WTC11 (cell line): Measurements from ENCODE around the gene NAAA. TPM values are rescaled to one million over a fixed set of nuclear protein-coding genes. Genes with fewer than 3 reads are reported as not detected.

Source experiments
- ATAC-seq: fragments of 200-7000 bp; cut with Tn5 transposase; 2 replicates; pipeline ENCODE4 v1.10.0; 2021; ENCODE audit warnings: mild to moderate bottlenecking, moderate library complexity
- CTCF ChIA-PET: fragments of 300-600 bp; sonication (Branson Sonifier 250); formaldehyde crosslinking; loops from one replicate; lab custom pipeline; 2021; ENCODE audit warnings: antibody characterized with exemption; lab: Charles Lee
- POLR2A ChIA-PET: fragments of 350-600 bp; sonication (Branson Sonifier 250); formaldehyde crosslinking; loops from one replicate; lab custom pipeline; 2021; ENCODE audit warnings: antibody characterized with exemption; lab: Charles Lee
- DNase-seq: peaks from one replicate; pipeline ENCODE4 v3.0.0; 2021; ENCODE audit warnings: low spot score
- H3K27ac Mint-ChIP-seq: 2 replicates; pipeline ENCODE4 v1.8.0; 2021; ENCODE audit warnings: mixed read lengths
- H3K27me3 Mint-ChIP-seq: 2 replicates; pipeline ENCODE4 v1.8.0; 2021; ENCODE audit warnings: low read depth, mild to moderate bottlenecking, moderate library complexity, mixed read lengths
- H3K36me3 Mint-ChIP-seq: 2 replicates; pipeline ENCODE4 v1.8.0; 2021; ENCODE audit warnings: mixed read lengths
- H3K4me1 Mint-ChIP-seq: 2 replicates; pipeline ENCODE4 v1.8.0; 2022; ENCODE audit warnings: mixed read lengths
- H3K4me3 Mint-ChIP-seq: 2 replicates; pipeline ENCODE4 v1.8.0; 2021; ENCODE audit warnings: mild to moderate bottlenecking, moderate library complexity, mixed read lengths
- H3K9me3 Mint-ChIP-seq: 2 replicates; pipeline ENCODE4 v1.8.0; 2021; ENCODE audit warnings: mixed read lengths
- CDX4 ChIP-seq: fragments of 250-450 bp; sonication (Bioruptor Pico); IDR thresholded peaks from 2 replicates; pipeline ENCODE4 v1.9.0; 2021; ENCODE audit warnings: moderate library complexity, mild to moderate bottlenecking, inconsistent platforms, borderline replicate concordance
- CREB1 ChIP-seq: sonication (generic); formaldehyde crosslinking; IDR thresholded peaks from 2 replicates; pipeline ENCODE4 v1.8.0; 2023; ENCODE audit warnings: mild to moderate bottlenecking, missing genetic modification reagents
- FOXJ3 ChIP-seq: sonication (generic); formaldehyde crosslinking; IDR thresholded peaks from 2 replicates; pipeline ENCODE4 v1.9.0; 2021; ENCODE audit warnings: missing genetic modification reagents, mild to moderate bottlenecking, borderline replicate concordance
- NFE2L1 ChIP-seq: sonication (generic); formaldehyde crosslinking; IDR thresholded peaks from 2 replicates; pipeline ENCODE4 v1.8.1; 2023; ENCODE audit warnings: missing genetic modification reagents
- PRDM15 ChIP-seq: sonication (generic); formaldehyde crosslinking; IDR thresholded peaks from 2 replicates; pipeline ENCODE4 v1.8.0; 2022; ENCODE audit warnings: missing genetic modification reagents
- PRRX2 ChIP-seq: fragments of 250-450 bp; sonication (Bioruptor Pico); IDR thresholded peaks from 2 replicates; pipeline ENCODE4 v1.8.0; 2021; ENCODE audit warnings: mild to moderate bottlenecking
- ZBTB43 ChIP-seq: sonication (generic); formaldehyde crosslinking; IDR thresholded peaks from 2 replicates; pipeline ENCODE4 v1.8.1; 2023; ENCODE audit warnings: mild to moderate bottlenecking, missing genetic modification reagents
- total RNA-seq: library from RNA; stranded (reverse); gene quantifications from 3 replicates; pipeline ENCODE4 v1.2.3, GENCODE V29; 2021

Gene NAAA
- total RNA-seq, 1 experiment from 2014 or later = 7.1 TPM

GRCh38 chr4:75869100-75869499, 71.7 kb downstream of the NAAA start (continued):
- TF ChIP-seq PRDM15 (CRISPR knock-in tag) (no peak), FOXJ3 (no peak)

- ATAC-seq (no peak), DNase-seq (no peak)
- Mint-ChIP-seq H3K4me3 (no peak overlapping the region), H3K9me3 (peaks cover 7% of the 10 kb centered on the region), H3K36me3 (no peaks in the 10 kb centered on the region), H3K4me1 (no peaks in the 10 kb centered on the region), H3K27ac (no peak overlapping the region), H3K27me3 (no peaks in the 10 kb centered on the region)
- ChIA-PET POLR2A (no interaction called here), CTCF (interaction anchor here (0.7 to 1.6 kb wide), 2 partner anchors 29 to 220 kb away, joined by 4 to 5 read pairs; no protein-coding TSS in a partner anchor)
- TF ChIP-seq CDX4 (no peak), NFE2L1 (CRISPR knock-in tag) (no peak), ZBTB43 (CRISPR knock-in tag) (no peak), PRRX2 (no peak), CREB1 (CRISPR knock-in tag) (no peak)
These were observed 73.7 kb downstream of the NAAA start for GRCh38 chr4:75867130-75867529.

Other genes with a start within 250 kb of the NAAA start
- 134 to 162 TPM (median 141 TPM) in 3 replicates for gene USO1, start 216.4 kb downstream of the NAAA start, total RNA-seq
- gene PPEF2, start 38.6 kb downstream of the NAAA start, total RNA-seq = 0.16 TPM in 1 of 3 replicates, not detected in the others
- 48.1 to 56.6 TPM (median 54.8 TPM) in 3 replicates for gene SDAD1, start 49.9 kb upstream of the NAAA start, total RNA-seq
- gene CXCL9, start 66.5 kb upstream of the NAAA start, total RNA-seq = 0.07 TPM in 1 of 3 replicates, not detected in the others
- gene CXCL10, start 82.5 kb upstream of the NAAA start, total RNA-seq = not detected in 3 replicates
- 0.20 TPM in 1 of 3 replicates, not detected in the others for gene CXCL11, start 95.1 kb upstream of the NAAA start, total RNA-seq
- gene ART3, start 133.7 kb upstream of the NAAA start, total RNA-seq = 0.27 to 0.59 TPM in 2 of 3 replicates, not detected in the other
- 76.2 to 84.5 TPM (median 79.3 TPM) in 3 replicates for gene NUP54, start 207.4 kb upstream of the NAAA start, total RNA-seq